ENCODE results near the gene CELF3. TPM values are rescaled to one million over a fixed set of nuclear protein-coding genes. Genes with fewer than 3 reads are reported as not detected.

CELF3 gene
- total RNA-seq, 1 experiment from 2014 or later: not detected

- no peak overlapping the region for H3K27ac ChIP-seq
- H3K79me2 ChIP-seq (ENCODE audit: low read depth): no peaks in the 10 kb centered on the region
- peaks cover 4% of the 10 kb centered on the region; the same call in 1 of the 2 replicates for H3F3A ChIP-seq (ENCODE audit: insufficient read depth, low read depth)
- BruUV-seq (replicated peaks): no TSS peak
- no peaks in the 10 kb centered on the region for H3K9me2 ChIP-seq (ENCODE audit: insufficient read depth)
- POLR2A ChIA-PET (ENCODE audit: unreplicated experiment): no interaction called here
- 0 out of 2 replicates have a peak, but pooled peaks cover 5% of the 10 kb centered on the region for H3K4me1 ChIP-seq (replicated peaks; ENCODE audit: insufficient read depth)
- no peak overlapping the region for H3K4me2 ChIP-seq
- CTCF ChIA-PET: no interaction called here
- no peaks in the 10 kb centered on the region for H3K27me3 ChIP-seq (ENCODE audit: insufficient read depth, low read depth)
- H3K36me3 ChIP-seq (ENCODE audit: low read depth): no peaks in the 10 kb centered on the region
- no peak overlapping the region for H2AFZ ChIP-seq
- TF ChIP-seq CTCF (conservative IDR thresholded peaks at IDR 0.05) (no peak), EZH2 (IDR thresholded peaks at IDR 0.05; ENCODE audit: low read depth) (no peak)
- H4K20me1 ChIP-seq (ENCODE audit: insufficient read depth): no peaks in the 10 kb centered on the region
- no peaks in the 10 kb centered on the region for H3K9me3 ChIP-seq (ENCODE audit: insufficient read depth, low read depth)
- intact Hi-C loops (cut with micrococcal nuclease; ENCODE audit: unreplicated experiment): no loop called here
- DNase-seq: no peak
- no peak overlapping the region for H3K4me3 ChIP-seq
Measured at GRCh38 chr1:151729966-151730291, 13.3 kb upstream of the CELF3 start.

DNA sequence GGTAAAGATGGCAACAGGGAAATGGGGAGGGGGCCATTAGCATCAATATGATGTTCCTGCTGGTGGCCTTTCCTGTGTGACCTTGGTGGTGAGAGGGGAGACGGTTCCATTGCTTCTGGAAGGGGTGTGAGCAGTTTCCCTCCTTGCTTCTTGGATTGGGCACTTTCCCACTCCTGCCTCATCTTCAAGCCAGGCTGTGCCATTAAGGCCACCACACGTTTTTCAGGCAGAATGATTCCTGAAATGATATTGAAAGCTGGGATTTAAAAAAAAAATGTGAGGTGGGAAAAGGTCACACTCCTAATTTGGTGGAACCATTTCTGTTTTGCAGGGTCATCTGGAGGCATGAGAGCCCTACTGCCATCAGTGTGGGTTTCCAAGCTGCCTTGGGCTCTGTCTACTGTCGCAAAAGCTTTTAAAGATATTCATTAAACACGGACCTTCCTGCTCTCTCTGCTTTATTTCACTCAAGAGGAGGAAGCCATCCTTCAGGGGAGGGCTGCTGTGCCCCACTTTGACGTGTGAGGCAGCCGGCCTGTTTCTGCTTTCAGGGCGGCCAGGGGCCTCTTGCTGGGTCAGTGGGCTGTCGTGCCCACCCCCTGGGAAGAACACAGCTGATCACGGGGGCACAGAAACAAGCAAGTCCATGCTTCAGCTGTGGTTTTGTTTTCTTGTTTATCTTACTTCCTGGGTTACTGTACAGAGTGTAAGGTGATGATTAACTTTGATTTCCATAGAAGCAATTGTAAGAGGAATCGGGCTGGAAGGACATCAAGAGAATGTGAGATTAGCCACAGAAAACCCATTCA, 12.8 kb upstream of the CELF3 start:
- no peak for TF ChIP-seq CTCF (conservative IDR thresholded peaks at IDR 0.05)
- TF ChIP-seq EZH2 (IDR thresholded peaks at IDR 0.05; ENCODE audit: low read depth): no peak
- CTCF ChIA-PET: no interaction called here
- no peaks in the 10 kb centered on the region for H3K79me2 ChIP-seq (ENCODE audit: low read depth)
- H3K9me3 ChIP-seq (ENCODE audit: insufficient read depth, low read depth): no peaks in the 10 kb centered on the region
- H3K27ac ChIP-seq: no peak overlapping the region
- no peaks in the 10 kb centered on the region for H3K27me3 ChIP-seq (ENCODE audit: insufficient read depth, low read depth)
- no peaks in the 10 kb centered on the region for H4K20me1 ChIP-seq (ENCODE audit: insufficient read depth)
- no TSS peak for BruUV-seq (replicated peaks)
- no peak overlapping the region for H3K4me2 ChIP-seq
- H3F3A ChIP-seq (ENCODE audit: insufficient read depth, low read depth): peaks cover under 1% of the 10 kb centered on the region; the same call in 1 of the 2 replicates
- POLR2A ChIA-PET (ENCODE audit: unreplicated experiment): no interaction called here
- no peaks in the 10 kb centered on the region for H3K36me3 ChIP-seq (ENCODE audit: low read depth)
- no peaks in the 10 kb centered on the region for H3K9me2 ChIP-seq (ENCODE audit: insufficient read depth)
- DNase-seq: no peak
- peaks cover 7% of the 10 kb centered on the region; the same call in 1 of the 2 replicates for H3K4me1 ChIP-seq (replicated peaks; ENCODE audit: insufficient read depth)
- intact Hi-C loops (cut with micrococcal nuclease; ENCODE audit: unreplicated experiment): no loop called here
- no peak overlapping the region for H2AFZ ChIP-seq
- H3K4me3 ChIP-seq: no peak overlapping the region

GRCh38 chr1:151728151-151729054, 11.8 kb upstream of the CELF3 start:
- Histone ChIP-seq H3K36me3 (ENCODE audit: low read depth) (no peaks in the 10 kb centered on the region), H3K27ac (no peak overlapping the region), H3K4me2 (no peak overlapping the region), H3K79me2 (ENCODE audit: low read depth) (no peaks in the 10 kb centered on the region), H3K9me3 (ENCODE audit: insufficient read depth, low read depth) (no peaks in the 10 kb centered on the region), H4K20me1 (ENCODE audit: insufficient read depth) (no peaks in the 10 kb centered on the region), H3F3A (ENCODE audit: insufficient read depth, low read depth) (peaks cover 10% of the 10 kb centered on the region; the same call in 1 of the 2 replicates), H3K4me3 (no peak overlapping the region), H3K27me3 (ENCODE audit: insufficient read depth, low read depth) (no peaks in the 10 kb centered on the region), H3K9me2 (ENCODE audit: insufficient read depth) (no peaks in the 10 kb centered on the region), H2AFZ (no peak overlapping the region), H3K4me1 (replicated peaks; ENCODE audit: insufficient read depth) (peaks cover 11% of the 10 kb centered on the region; the same call in 1 of the 2 replicates)
- TF ChIP-seq CTCF (conservative IDR thresholded peaks at IDR 0.05) (no peak), EZH2 (IDR thresholded peaks at IDR 0.05; ENCODE audit: low read depth) (no peak)
- intact Hi-C loops (cut with micrococcal nuclease; ENCODE audit: unreplicated experiment): no loop called here
- no peak for DNase-seq
- POLR2A ChIA-PET (ENCODE audit: unreplicated experiment): no interaction called here
- CTCF ChIA-PET: no interaction called here
- BruUV-seq (replicated peaks): no TSS peak

Measured in PC-9 (cell line).